Measurements from ENCODE around the gene MAGEA2.

- TF ChIP-seq POLR2A (IDR thresholded peaks at IDR 0.05; ENCODE audit: low read length) (no peak), GATA1 (IDR thresholded peaks at IDR 0.05; ENCODE audit: low read depth, low read length) (no peak)
These were observed 20.2 kb downstream of the MAGEA2 start, which contains the start of the genes CSAG1 and MAGEA12 for GRCh38 chrX:152733261-152733975.

Data from erythroblast (primary cell).